WTC11 (cell line): ENCODE measurements around the gene SPAG5. TPM values are rescaled to one million over a fixed set of nuclear protein-coding genes. Genes with fewer than 3 reads are reported as not detected.

Experiments
- ATAC-seq: fragments of 200-7000 bp; cut with Tn5 transposase; 2 replicates; pipeline ENCODE4 v1.10.0; 2021; ENCODE audit warnings: mild to moderate bottlenecking, moderate library complexity
- CTCF ChIA-PET: fragments of 300-600 bp; sonication (Branson Sonifier 250); formaldehyde crosslinking; loops from one replicate; lab custom pipeline; 2021; ENCODE audit warnings: antibody characterized with exemption; lab: Charles Lee
- POLR2A ChIA-PET: fragments of 350-600 bp; sonication (Branson Sonifier 250); formaldehyde crosslinking; loops from one replicate; lab custom pipeline; 2021; ENCODE audit warnings: antibody characterized with exemption; lab: Charles Lee
- DNase-seq: peaks from one replicate; pipeline ENCODE4 v3.0.0; 2021; ENCODE audit warnings: low spot score
- H3K27ac Mint-ChIP-seq: 2 replicates; pipeline ENCODE4 v1.8.0; 2021; ENCODE audit warnings: mixed read lengths
- H3K27me3 Mint-ChIP-seq: 2 replicates; pipeline ENCODE4 v1.8.0; 2021; ENCODE audit warnings: low read depth, mild to moderate bottlenecking, moderate library complexity, mixed read lengths
- H3K36me3 Mint-ChIP-seq: 2 replicates; pipeline ENCODE4 v1.8.0; 2021; ENCODE audit warnings: mixed read lengths
- H3K4me1 Mint-ChIP-seq: 2 replicates; pipeline ENCODE4 v1.8.0; 2022; ENCODE audit warnings: mixed read lengths
- H3K4me3 Mint-ChIP-seq: 2 replicates; pipeline ENCODE4 v1.8.0; 2021; ENCODE audit warnings: mild to moderate bottlenecking, moderate library complexity, mixed read lengths
- H3K9me3 Mint-ChIP-seq: 2 replicates; pipeline ENCODE4 v1.8.0; 2021; ENCODE audit warnings: mixed read lengths
- ATF1 ChIP-seq: sonication (generic); formaldehyde crosslinking; IDR thresholded peaks from 2 replicates; pipeline ENCODE4 v1.8.1; 2023; ENCODE audit warnings: mild to moderate bottlenecking, moderate library complexity, missing genetic modification reagents
- CREM ChIP-seq: sonication (generic); formaldehyde crosslinking; IDR thresholded peaks from 2 replicates; pipeline ENCODE4 v1.8.1; 2022; ENCODE audit warnings: mild to moderate bottlenecking, missing genetic modification reagents, moderate library complexity
- ESRRA ChIP-seq: sonication (generic); formaldehyde crosslinking; IDR thresholded peaks from 2 replicates; pipeline ENCODE4 v1.8.1; 2022; ENCODE audit warnings: mild to moderate bottlenecking, missing genetic modification reagents, borderline replicate concordance
- FOXJ3 ChIP-seq: sonication (generic); formaldehyde crosslinking; IDR thresholded peaks from 2 replicates; pipeline ENCODE4 v1.9.0; 2021; ENCODE audit warnings: missing genetic modification reagents, mild to moderate bottlenecking, borderline replicate concordance
- FOXK1 ChIP-seq: sonication (generic); formaldehyde crosslinking; IDR thresholded peaks from 2 replicates; pipeline ENCODE4 v1.8.0; 2022; ENCODE audit warnings: mild to moderate bottlenecking, moderate library complexity, missing genetic modification reagents
- JUN ChIP-seq: sonication (generic); formaldehyde crosslinking; IDR thresholded peaks from 2 replicates; pipeline ENCODE4 v1.8.0; 2023; ENCODE audit warnings: mild to moderate bottlenecking, missing genetic modification reagents
- KAT7 ChIP-seq: sonication (generic); formaldehyde crosslinking; IDR thresholded peaks from 2 replicates; pipeline ENCODE4 v1.8.1; 2023; ENCODE audit warnings: missing genetic modification reagents, mild to moderate bottlenecking, borderline replicate concordance
- NFYB ChIP-seq: sonication (generic); formaldehyde crosslinking; conservative IDR thresholded peaks from 2 replicates; pipeline ENCODE4 v1.8.0; 2022; ENCODE audit warnings: low read depth, missing genetic modification reagents
- RORB ChIP-seq: fragments of 250-450 bp; sonication (Bioruptor Pico); IDR thresholded peaks from 2 replicates; pipeline ENCODE4 v1.9.0; 2021; ENCODE audit warnings: mild to moderate bottlenecking
- STAT6 ChIP-seq: sonication (generic); formaldehyde crosslinking; conservative IDR thresholded peaks from 2 replicates; pipeline ENCODE4 v1.8.1; 2023; ENCODE audit warnings: mild to moderate bottlenecking, low read depth, missing genetic modification reagents, moderate library complexity
- TCF7 ChIP-seq: sonication (generic); formaldehyde crosslinking; IDR thresholded peaks from 2 replicates; pipeline ENCODE4 v1.8.0; 2022; ENCODE audit warnings: mild to moderate bottlenecking, low read depth, missing genetic modification reagents, moderate library complexity
- TP53 ChIP-seq: sonication (generic); formaldehyde crosslinking; IDR thresholded peaks from 2 replicates; pipeline ENCODE4 v1.8.1; 2023; ENCODE audit warnings: mild to moderate bottlenecking, missing genetic modification reagents
- USF2 ChIP-seq: sonication (generic); formaldehyde crosslinking; IDR thresholded peaks from 2 replicates; pipeline ENCODE4 v1.8.1; 2023; ENCODE audit warnings: mild to moderate bottlenecking, missing genetic modification reagents, moderate library complexity
- ZMAT4 ChIP-seq: fragments of 250-450 bp; sonication (Bioruptor Pico); IDR thresholded peaks from 2 replicates; pipeline ENCODE4 v1.9.0; 2021; ENCODE audit warnings: mild to moderate bottlenecking
- ZNF121 ChIP-seq: sonication (generic); formaldehyde crosslinking; IDR thresholded peaks from 2 replicates; pipeline ENCODE4 v1.8.0; 2023; ENCODE audit warnings: missing genetic modification reagents
- ZNF232 ChIP-seq: sonication (generic); formaldehyde crosslinking; IDR thresholded peaks from 2 replicates; pipeline ENCODE4 v1.8.0; 2022; ENCODE audit warnings: mild to moderate bottlenecking, missing genetic modification reagents
- ZNF263 ChIP-seq: sonication (generic); formaldehyde crosslinking; IDR thresholded peaks from 2 replicates; pipeline ENCODE4 v1.8.1; 2022; ENCODE audit warnings: low read depth, mild to moderate bottlenecking, moderate library complexity, missing genetic modification reagents
- ZNF396 ChIP-seq: fragments of 250-450 bp; sonication (Bioruptor Pico); IDR thresholded peaks from 2 replicates; pipeline ENCODE4 v1.8.0; 2021; ENCODE audit warnings: mild to moderate bottlenecking, moderate library complexity, borderline replicate concordance
- ZNF425 ChIP-seq: fragments of 250-450 bp; sonication (Bioruptor Pico); conservative IDR thresholded peaks from 2 replicates; pipeline ENCODE4 v1.9.0; 2021; ENCODE audit warnings: mild to moderate bottlenecking
- total RNA-seq: library from RNA; stranded (reverse); gene quantifications from 3 replicates; pipeline ENCODE4 v1.2.3, GENCODE V29; 2021
- TF ChIP-seq, protein P1 (sequence below): sonication (generic); formaldehyde crosslinking; IDR thresholded peaks from 2 replicates; pipeline ENCODE4 v1.8.1; 2023; ENCODE audit warnings: mild to moderate bottlenecking, moderate library complexity, missing genetic modification reagents
- TF ChIP-seq, protein P2 (sequence below): fragments of 250-450 bp; sonication (Bioruptor Pico); IDR thresholded peaks from 2 replicates; pipeline ENCODE4 v1.9.0; 2021; ENCODE audit warnings: mild to moderate bottlenecking, borderline replicate concordance
- TF ChIP-seq, protein P3 (sequence below): sonication (generic); formaldehyde crosslinking; IDR thresholded peaks from 2 replicates; pipeline ENCODE4 v1.8.0; 2023; ENCODE audit warnings: missing genetic modification reagents

Gene SPAG5
- total RNA-seq, 1 experiment from 2014 or later, result 146 TPM

GRCh38 chr17:28634206-28634865 lies 35.5 kb upstream of the SPAG5 start:
- H3K36me3 Mint-ChIP-seq, result peaks cover 85% of the 10 kb centered on the region
- ChIA-PET POLR2A (interaction anchor here (0.6 kb wide), 1 partner anchor 904 kb away, joined by 4 read pairs; no protein-coding TSS in a partner anchor), CTCF (interaction anchor here (0.6 to 2.5 kb wide), 3 partner anchors 10 to 122 kb away, joined by 3 to 14 read pairs (median 4); partner anchors contain the start of gene BLTP2)

DNA sequence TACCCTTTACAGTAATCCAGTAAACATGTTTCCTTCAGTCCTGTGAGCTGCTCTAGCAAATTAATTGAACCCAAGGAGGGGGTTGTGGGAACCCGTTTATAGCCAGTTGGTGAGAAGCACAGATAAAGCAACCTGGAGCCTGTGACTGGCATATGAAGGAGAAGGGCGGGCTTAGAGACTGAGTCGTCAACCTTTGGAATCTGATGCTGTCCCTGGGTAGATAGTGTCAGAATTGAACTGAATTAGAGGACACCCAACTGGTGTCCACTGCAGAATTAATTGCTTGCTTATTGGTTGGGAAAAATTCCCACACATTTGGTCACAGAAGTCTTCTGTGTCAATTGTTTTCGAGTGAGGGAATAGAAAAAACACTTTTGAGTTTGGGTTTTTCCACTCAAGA lies 28.0 kb upstream of the SPAG5 start:
- ChIA-PET CTCF (no interaction called here), POLR2A (no interaction called here)
- Mint-ChIP-seq H3K27me3 (no peaks in the 10 kb centered on the region), H3K4me3 (no peak overlapping the region), H3K36me3 (peaks cover 70% of the 10 kb centered on the region), H3K9me3 (no peaks in the 10 kb centered on the region), H3K4me1 (no peaks in the 10 kb centered on the region), H3K27ac (no peak overlapping the region)
- ATAC-seq (no peak), DNase-seq (no peak)
- no peak for TF ChIP-seq ZNF121 (CRISPR knock-in tag)
- TF ChIP-seq STAT6 (CRISPR knock-in tag), result no peak
- no peak for TF ChIP-seq ZNF263 (CRISPR knock-in tag)
- no peak for TF ChIP-seq ZMAT4 (CRISPR knock-in tag)
- TF ChIP-seq JUN (CRISPR knock-in tag), result no peak
- TF ChIP-seq, protein P1, sequence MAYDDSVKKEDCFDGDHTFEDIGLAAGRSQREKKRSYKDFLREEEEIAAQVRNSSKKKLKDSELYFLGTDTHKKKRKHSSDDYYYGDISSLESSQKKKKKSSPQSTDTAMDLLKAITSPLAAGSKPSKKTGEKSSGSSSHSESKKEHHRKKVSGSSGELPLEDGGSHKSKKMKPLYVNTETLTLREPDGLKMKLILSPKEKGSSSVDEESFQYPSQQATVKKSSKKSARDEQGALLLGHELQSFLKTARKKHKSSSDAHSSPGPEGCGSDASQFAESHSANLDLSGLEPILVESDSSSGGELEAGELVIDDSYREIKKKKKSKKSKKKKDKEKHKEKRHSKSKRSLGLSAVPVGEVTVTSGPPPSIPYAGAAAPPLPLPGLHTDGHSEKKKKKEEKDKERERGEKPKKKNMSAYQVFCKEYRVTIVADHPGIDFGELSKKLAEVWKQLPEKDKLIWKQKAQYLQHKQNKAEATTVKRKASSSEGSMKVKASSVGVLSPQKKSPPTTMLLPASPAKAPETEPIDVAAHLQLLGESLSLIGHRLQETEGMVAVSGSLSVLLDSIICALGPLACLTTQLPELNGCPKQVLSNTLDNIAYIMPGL, result no peak
- TF ChIP-seq RORB (CRISPR knock-in tag), result no peak
- no peak for TF ChIP-seq ZNF232 (CRISPR knock-in tag)
- TF ChIP-seq, protein P2, sequence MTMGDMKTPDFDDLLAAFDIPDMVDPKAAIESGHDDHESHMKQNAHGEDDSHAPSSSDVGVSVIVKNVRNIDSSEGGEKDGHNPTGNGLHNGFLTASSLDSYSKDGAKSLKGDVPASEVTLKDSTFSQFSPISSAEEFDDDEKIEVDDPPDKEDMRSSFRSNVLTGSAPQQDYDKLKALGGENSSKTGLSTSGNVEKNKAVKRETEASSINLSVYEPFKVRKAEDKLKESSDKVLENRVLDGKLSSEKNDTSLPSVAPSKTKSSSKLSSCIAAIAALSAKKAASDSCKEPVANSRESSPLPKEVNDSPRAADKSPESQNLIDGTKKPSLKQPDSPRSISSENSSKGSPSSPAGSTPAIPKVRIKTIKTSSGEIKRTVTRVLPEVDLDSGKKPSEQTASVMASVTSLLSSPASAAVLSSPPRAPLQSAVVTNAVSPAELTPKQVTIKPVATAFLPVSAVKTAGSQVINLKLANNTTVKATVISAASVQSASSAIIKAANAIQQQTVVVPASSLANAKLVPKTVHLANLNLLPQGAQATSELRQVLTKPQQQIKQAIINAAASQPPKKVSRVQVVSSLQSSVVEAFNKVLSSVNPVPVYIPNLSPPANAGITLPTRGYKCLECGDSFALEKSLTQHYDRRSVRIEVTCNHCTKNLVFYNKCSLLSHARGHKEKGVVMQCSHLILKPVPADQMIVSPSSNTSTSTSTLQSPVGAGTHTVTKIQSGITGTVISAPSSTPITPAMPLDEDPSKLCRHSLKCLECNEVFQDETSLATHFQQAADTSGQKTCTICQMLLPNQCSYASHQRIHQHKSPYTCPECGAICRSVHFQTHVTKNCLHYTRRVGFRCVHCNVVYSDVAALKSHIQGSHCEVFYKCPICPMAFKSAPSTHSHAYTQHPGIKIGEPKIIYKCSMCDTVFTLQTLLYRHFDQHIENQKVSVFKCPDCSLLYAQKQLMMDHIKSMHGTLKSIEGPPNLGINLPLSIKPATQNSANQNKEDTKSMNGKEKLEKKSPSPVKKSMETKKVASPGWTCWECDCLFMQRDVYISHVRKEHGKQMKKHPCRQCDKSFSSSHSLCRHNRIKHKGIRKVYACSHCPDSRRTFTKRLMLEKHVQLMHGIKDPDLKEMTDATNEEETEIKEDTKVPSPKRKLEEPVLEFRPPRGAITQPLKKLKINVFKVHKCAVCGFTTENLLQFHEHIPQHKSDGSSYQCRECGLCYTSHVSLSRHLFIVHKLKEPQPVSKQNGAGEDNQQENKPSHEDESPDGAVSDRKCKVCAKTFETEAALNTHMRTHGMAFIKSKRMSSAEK (CRISPR knock-in tag), result no peak
- TF ChIP-seq, protein P3, sequence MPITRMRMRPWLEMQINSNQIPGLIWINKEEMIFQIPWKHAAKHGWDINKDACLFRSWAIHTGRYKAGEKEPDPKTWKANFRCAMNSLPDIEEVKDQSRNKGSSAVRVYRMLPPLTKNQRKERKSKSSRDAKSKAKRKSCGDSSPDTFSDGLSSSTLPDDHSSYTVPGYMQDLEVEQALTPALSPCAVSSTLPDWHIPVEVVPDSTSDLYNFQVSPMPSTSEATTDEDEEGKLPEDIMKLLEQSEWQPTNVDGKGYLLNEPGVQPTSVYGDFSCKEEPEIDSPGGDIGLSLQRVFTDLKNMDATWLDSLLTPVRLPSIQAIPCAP (CRISPR knock-in tag), result no peak
- TF ChIP-seq ATF1 (CRISPR knock-in tag), result no peak
- no peak for TF ChIP-seq FOXK1 (CRISPR knock-in tag)
- no peak for TF ChIP-seq ESRRA (CRISPR knock-in tag)

More at GRCh38 chr17:28634206-28634865, 35.5 kb upstream of the SPAG5 start:
- H3K27ac Mint-ChIP-seq, result no peak overlapping the region
- TF ChIP-seq ZNF396 (CRISPR knock-in tag) (no peak), CREM (CRISPR knock-in tag) (no peak), USF2 (CRISPR knock-in tag) (no peak), NFYB (CRISPR knock-in tag) (no peak), TCF7 (CRISPR knock-in tag) (no peak), KAT7 (CRISPR knock-in tag) (no peak), ZNF425 (CRISPR knock-in tag) (no peak), FOXJ3 (CRISPR knock-in tag) (no peak), TP53 (CRISPR knock-in tag) (no peak)
- no peak overlapping the region for H3K4me3 Mint-ChIP-seq
- DNase-seq (no peak), ATAC-seq (no peak)
- H3K9me3 Mint-ChIP-seq, result no peaks in the 10 kb centered on the region
- H3K27me3 Mint-ChIP-seq, result no peaks in the 10 kb centered on the region
- H3K4me1 Mint-ChIP-seq, result no peaks in the 10 kb centered on the region
